Measurements from ENCODE around the gene TRIM52. TPM values are rescaled to one million over a fixed set of nuclear protein-coding genes. Genes with fewer than 3 reads are reported as not detected.
A peak's percentile ranks its signal among the peaks of the same experiment; 100 is the strongest.
"Not testable (repeated sequence)": the region's sequence is repeated elsewhere in the genome, so short reads cannot be mapped to it uniquely, and the experiment has no call there.

Gene TRIM52
- 1 to 10 TPM; 3.0 to 7.6 TPM for polyA plus RNA-seq

GRCh38 chr5:181260720-181261319 is at the start of gene TRIM52:
Gene TRIM52, minus strand, starts transcription at chr5:181261143. Its CDS starts 330 bp downstream, at chr5:181260813.
- Histone ChIP-seq H3K27ac (ENCODE audit: low read depth in 2 of 2, low read length in 1 of 2) (peak within 1 kb of the TSS; percentile 95 to 98), H3K36me3 (ENCODE audit: control insufficient read depth in 2 of 2, insufficient read depth in 2 of 2, low read length in 1 of 2) (no peaks in the 10 kb centered on the region)

DNA sequence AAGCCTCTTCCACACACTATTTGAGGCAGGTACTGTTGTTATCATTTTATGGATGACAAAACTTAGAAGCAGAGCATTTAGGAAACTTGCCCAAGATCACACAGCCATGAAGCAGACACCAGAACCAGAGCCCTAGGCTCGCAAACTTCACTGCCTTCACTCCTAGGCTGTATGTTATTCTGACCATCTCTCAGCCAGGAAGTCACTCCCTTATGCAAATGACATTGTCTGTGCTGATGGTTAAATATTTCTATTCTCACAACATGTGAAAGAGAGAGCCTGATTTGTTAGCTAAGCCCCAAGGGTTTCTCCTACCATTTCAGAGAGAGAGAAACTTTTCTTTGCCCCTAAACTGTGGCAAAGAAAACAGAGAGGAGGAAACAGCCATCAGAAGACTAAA is 26.4 kb upstream of the TRIM52 start:
- not testable (repeated sequence) for H3K9me3 ChIP-seq (ENCODE audit: control insufficient read depth in 2 of 2, insufficient read depth in 1 of 2, low read depth in 1 of 2, low read length in 1 of 2); H3K36me3 ChIP-seq (ENCODE audit: control insufficient read depth in 2 of 2, insufficient read depth in 2 of 2, low read length in 1 of 2); H3K4me1 ChIP-seq (ENCODE audit: control insufficient read depth in 2 of 2, insufficient read depth in 2 of 2, low read length in 1 of 2); H3K27ac ChIP-seq (ENCODE audit: low read depth in 2 of 2, low read length in 1 of 2); H3K4me3 ChIP-seq (ENCODE audit: low read depth in 1 of 2, low read length in 2 of 2); H3K27me3 ChIP-seq (ENCODE audit: control insufficient read depth in 1 of 2, insufficient read depth in 2 of 2, low read length in 2 of 2)
- 88 to 100% methylated on average over 1 of the region's 1 CpG for WGBS, 2 donors

More at GRCh38 chr5:181260720-181261319, at the start of gene TRIM52:
- H3K27me3 ChIP-seq (ENCODE audit: control insufficient read depth in 1 of 2, insufficient read depth in 2 of 2, low read length in 2 of 2) = no peaks in the 10 kb centered on the region
- 0% methylated on average over 32 to 43 of the region's 43 CpGs for WGBS, 2 donors
- H3K4me1 ChIP-seq (ENCODE audit: control insufficient read depth in 2 of 2, insufficient read depth in 2 of 2, low read length in 1 of 2) = peaks cover 0 to 10% of the 10 kb centered on the region in 2 donors
- H3K9me3 ChIP-seq (ENCODE audit: control insufficient read depth in 2 of 2, insufficient read depth in 1 of 2, low read depth in 1 of 2, low read length in 1 of 2) = no peaks in the 10 kb centered on the region
- peak within 1 kb of the TSS; percentile 69 to 82 for H3K4me3 ChIP-seq (ENCODE audit: low read depth in 1 of 2, low read length in 2 of 2)

GRCh38 chr5:181285962-181286705 is 25.2 kb upstream of the TRIM52 start:
- not testable (repeated sequence) for H3K27me3 ChIP-seq (ENCODE audit: control insufficient read depth in 1 of 2, insufficient read depth in 2 of 2, low read length in 2 of 2); H3K9me3 ChIP-seq (ENCODE audit: control insufficient read depth in 2 of 2, insufficient read depth in 1 of 2, low read depth in 1 of 2, low read length in 1 of 2); H3K4me3 ChIP-seq (ENCODE audit: low read depth in 1 of 2, low read length in 2 of 2); H3K27ac ChIP-seq (ENCODE audit: low read depth in 2 of 2, low read length in 1 of 2); H3K36me3 ChIP-seq (ENCODE audit: control insufficient read depth in 2 of 2, insufficient read depth in 2 of 2, low read length in 1 of 2); H3K4me1 ChIP-seq (ENCODE audit: control insufficient read depth in 2 of 2, insufficient read depth in 2 of 2, low read length in 1 of 2)
- 92 to 94% methylated on average over 10 of the region's 10 CpGs for WGBS, 2 donors

DNA sequence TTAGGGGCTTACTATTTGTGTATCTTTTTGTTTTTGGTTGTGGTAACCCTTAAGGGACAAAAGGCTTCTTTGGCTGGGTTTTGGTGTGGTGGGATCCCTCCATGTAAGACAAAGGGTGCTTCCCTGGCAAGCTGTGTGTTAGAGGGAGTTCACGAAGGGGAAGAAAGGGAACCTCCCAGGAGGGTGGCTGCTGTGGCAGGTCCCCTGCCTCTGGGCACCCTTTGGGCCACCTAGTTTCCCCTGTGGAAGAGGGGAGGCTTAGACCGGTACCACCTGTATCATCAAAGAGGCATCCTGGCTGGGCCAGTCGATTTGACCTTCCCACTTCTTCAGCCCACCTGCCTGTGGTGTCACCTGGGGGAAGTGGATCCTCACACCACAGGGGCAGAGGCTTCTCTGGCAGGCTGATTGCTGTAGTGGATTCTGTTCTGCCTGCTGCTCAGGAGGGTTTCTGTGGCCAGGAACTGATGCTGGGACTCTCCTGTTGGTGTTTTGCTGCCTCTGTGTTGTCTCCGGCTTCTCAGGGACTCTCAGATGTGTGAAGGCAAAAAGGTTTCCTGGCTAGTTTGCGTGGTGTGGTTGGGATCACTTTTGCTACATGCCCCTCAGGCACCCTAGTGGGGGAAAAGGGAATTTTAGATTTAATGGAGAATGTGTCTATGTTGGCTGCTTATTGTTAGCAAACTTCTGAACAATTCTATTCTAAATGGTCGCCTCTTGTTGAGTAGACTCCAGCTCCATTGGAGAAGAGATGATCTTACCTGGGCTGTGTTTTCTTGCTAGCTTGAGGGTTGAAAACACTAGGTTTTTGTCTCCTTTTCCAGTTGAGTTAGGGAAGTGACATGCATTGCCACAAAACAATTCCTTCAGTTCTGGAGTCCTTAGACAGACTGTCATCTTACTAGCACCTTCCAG is 23.2 kb upstream of the TRIM52 start:
- H3K36me3 ChIP-seq (ENCODE audit: control insufficient read depth in 2 of 2, insufficient read depth in 2 of 2, low read length in 1 of 2); H3K27ac ChIP-seq (ENCODE audit: low read depth in 2 of 2, low read length in 1 of 2); H3K4me3 ChIP-seq (ENCODE audit: low read depth in 1 of 2, low read length in 2 of 2); H3K4me1 ChIP-seq (ENCODE audit: control insufficient read depth in 2 of 2, insufficient read depth in 2 of 2, low read length in 1 of 2); H3K27me3 ChIP-seq (ENCODE audit: control insufficient read depth in 1 of 2, insufficient read depth in 2 of 2, low read length in 2 of 2); H3K9me3 ChIP-seq (ENCODE audit: control insufficient read depth in 2 of 2, insufficient read depth in 1 of 2, low read depth in 1 of 2, low read length in 1 of 2): not testable (repeated sequence)
- WGBS, 2 donors = 65% methylated on average over 6 of the region's 6 CpGs

- Histone ChIP-seq H3K4me3 (ENCODE audit: low read depth in 1 of 2, low read length in 2 of 2) (no peak overlapping the region), H3K36me3 (ENCODE audit: control insufficient read depth in 2 of 2, insufficient read depth in 2 of 2, low read length in 1 of 2) (no peaks in the 10 kb centered on the region), H3K9me3 (ENCODE audit: control insufficient read depth in 2 of 2, insufficient read depth in 1 of 2, low read depth in 1 of 2, low read length in 1 of 2) (peaks cover 0 to 2% of the 10 kb centered on the region in 2 donors), H3K27me3 (ENCODE audit: control insufficient read depth in 1 of 2, insufficient read depth in 2 of 2, low read length in 2 of 2) (no peaks in the 10 kb centered on the region), H3K27ac (ENCODE audit: low read depth in 2 of 2, low read length in 1 of 2) (no peak overlapping the region), H3K4me1 (ENCODE audit: control insufficient read depth in 2 of 2, insufficient read depth in 2 of 2, low read length in 1 of 2) (no peaks in the 10 kb centered on the region)
- WGBS, 2 donors = 80 to 85% methylated on average over 13 of the region's 13 CpGs
Measured at GRCh38 chr5:181283347-181283746, 22.4 kb upstream of the TRIM52 start.

DNA sequence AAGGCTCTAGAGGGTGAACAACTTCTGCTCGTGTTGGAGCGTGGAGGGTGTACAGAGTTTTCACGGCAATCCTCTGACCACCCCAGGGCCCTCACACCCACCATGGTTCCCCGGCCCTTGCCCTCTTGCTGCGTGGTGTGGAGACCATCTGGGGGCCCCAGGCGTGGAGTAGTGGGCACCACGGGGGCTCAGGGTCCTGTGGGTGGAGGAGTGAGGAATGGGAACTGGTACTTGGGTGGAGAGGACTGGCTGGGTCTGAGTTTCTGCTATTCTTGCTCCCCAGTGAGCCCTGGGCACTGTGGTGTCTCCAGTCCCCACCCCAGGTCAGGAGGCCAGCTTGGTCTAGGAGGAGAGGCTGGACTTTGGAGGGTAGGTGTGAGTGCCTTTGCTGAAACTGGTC is 21.9 kb upstream of the TRIM52 start:
- Histone ChIP-seq H3K36me3 (ENCODE audit: control insufficient read depth in 2 of 2, insufficient read depth in 2 of 2, low read length in 1 of 2) (no peaks in the 10 kb centered on the region), H3K27me3 (ENCODE audit: control insufficient read depth in 1 of 2, insufficient read depth in 2 of 2, low read length in 2 of 2) (no peaks in the 10 kb centered on the region), H3K4me3 (ENCODE audit: low read depth in 1 of 2, low read length in 2 of 2) (no peak overlapping the region), H3K9me3 (ENCODE audit: control insufficient read depth in 2 of 2, insufficient read depth in 1 of 2, low read depth in 1 of 2, low read length in 1 of 2) (peaks cover 0 to 2% of the 10 kb centered on the region in 2 donors), H3K27ac (ENCODE audit: low read depth in 2 of 2, low read length in 1 of 2) (no peak overlapping the region), H3K4me1 (ENCODE audit: control insufficient read depth in 2 of 2, insufficient read depth in 2 of 2, low read length in 1 of 2) (no peaks in the 10 kb centered on the region)
- 86 to 92% methylated on average over 7 of the region's 7 CpGs for WGBS, 2 donors

- H3K36me3 ChIP-seq (ENCODE audit: control insufficient read depth in 2 of 2, insufficient read depth in 2 of 2, low read length in 1 of 2); H3K27me3 ChIP-seq (ENCODE audit: control insufficient read depth in 1 of 2, insufficient read depth in 2 of 2, low read length in 2 of 2); H3K9me3 ChIP-seq (ENCODE audit: control insufficient read depth in 2 of 2, insufficient read depth in 1 of 2, low read depth in 1 of 2, low read length in 1 of 2); H3K4me1 ChIP-seq (ENCODE audit: control insufficient read depth in 2 of 2, insufficient read depth in 2 of 2, low read length in 1 of 2); H3K27ac ChIP-seq (ENCODE audit: low read depth in 2 of 2, low read length in 1 of 2); H3K4me3 ChIP-seq (ENCODE audit: low read depth in 1 of 2, low read length in 2 of 2): not testable (repeated sequence)
- WGBS, 2 donors = 81 to 92% methylated on average over 12 to 16 of the region's 16 CpGs
Measured at GRCh38 chr5:181282415-181282814, 21.5 kb upstream of the TRIM52 start.

DNA sequence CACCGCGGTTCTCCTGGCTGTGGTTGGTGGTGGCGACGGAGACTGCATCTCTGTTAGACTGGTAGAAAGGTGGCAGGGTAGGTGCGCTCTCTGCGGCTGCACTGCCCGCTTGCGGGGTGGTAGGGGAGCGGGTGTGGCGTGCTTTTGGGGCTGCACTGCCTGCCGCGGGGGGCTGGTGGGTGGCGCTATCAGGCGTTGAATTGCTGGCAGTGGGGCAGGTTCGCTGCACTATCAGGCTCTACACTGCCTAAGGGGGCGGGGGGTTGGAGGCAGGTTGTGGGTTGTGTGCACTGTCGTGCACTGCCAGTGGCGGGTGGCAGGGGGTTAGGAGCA is 21.0 kb upstream of the TRIM52 start:
- WGBS, 2 donors = 90 to 91% methylated on average over 18 of the region's 18 CpGs
- no peaks in the 10 kb centered on the region for H3K27me3 ChIP-seq (ENCODE audit: control insufficient read depth in 1 of 2, insufficient read depth in 2 of 2, low read length in 2 of 2)

GRCh38 chr5:181281077-181281983 is 20.4 kb upstream of the TRIM52 start:
- WGBS, 2 donors = 93% methylated on average over 40 of the region's 40 CpGs

More for the DNA sequence above, 21.0 kb upstream of the TRIM52 start:
- no peaks in the 10 kb centered on the region for H3K36me3 ChIP-seq (ENCODE audit: control insufficient read depth in 2 of 2, insufficient read depth in 2 of 2, low read length in 1 of 2)
- peaks cover 0 to 2% of the 10 kb centered on the region in 2 donors for H3K9me3 ChIP-seq (ENCODE audit: control insufficient read depth in 2 of 2, insufficient read depth in 1 of 2, low read depth in 1 of 2, low read length in 1 of 2)
- H3K27ac ChIP-seq (ENCODE audit: low read depth in 2 of 2, low read length in 1 of 2) = no peak overlapping the region
- no peak overlapping the region for H3K4me3 ChIP-seq (ENCODE audit: low read depth in 1 of 2, low read length in 2 of 2)
- no peaks in the 10 kb centered on the region for H3K4me1 ChIP-seq (ENCODE audit: control insufficient read depth in 2 of 2, insufficient read depth in 2 of 2, low read length in 1 of 2)

More at GRCh38 chr5:181281077-181281983, 20.4 kb upstream of the TRIM52 start:
- Histone ChIP-seq H3K4me1 (ENCODE audit: control insufficient read depth in 2 of 2, insufficient read depth in 2 of 2, low read length in 1 of 2) (no peaks in the 10 kb centered on the region), H3K27me3 (ENCODE audit: control insufficient read depth in 1 of 2, insufficient read depth in 2 of 2, low read length in 2 of 2) (no peaks in the 10 kb centered on the region), H3K4me3 (ENCODE audit: low read depth in 1 of 2, low read length in 2 of 2) (no peak overlapping the region), H3K27ac (ENCODE audit: low read depth in 2 of 2, low read length in 1 of 2) (no peak overlapping the region), H3K36me3 (ENCODE audit: control insufficient read depth in 2 of 2, insufficient read depth in 2 of 2, low read length in 1 of 2) (no peaks in the 10 kb centered on the region), H3K9me3 (ENCODE audit: control insufficient read depth in 2 of 2, insufficient read depth in 1 of 2, low read depth in 1 of 2, low read length in 1 of 2) (peaks cover 0 to 2% of the 10 kb centered on the region in 2 donors)

All from esophagus (tissue), 2 donors.